Left ventricle myocardium superior (tissue), 1 donor: ENCODE data around the gene GTF3C6. TPM values are rescaled to one million over a fixed set of nuclear protein-coding genes. Genes with fewer than 3 reads are reported as not detected.
"Not testable (repeated sequence)": the region's sequence is repeated elsewhere in the genome, so short reads cannot be mapped to it uniquely, and the experiment has no call there.

Source experiments
- ATAC-seq: fragments of 200-7000 bp; cut with Tn5 transposase; one replicate; pipeline ENCODE4 v1.9.1; 2020; ENCODE audit warnings: mild to moderate bottlenecking, moderate library complexity
- DNase-seq: peaks from one replicate; pipeline ENCODE4 v3.0.0-alpha.2; 2020
- intact Hi-C: fragments of 100-400 bp; cut with micrococcal nuclease; formaldehyde crosslinking; loops from one replicate; pipeline ENCODE4 v1.11.0; 2022
- total RNA-seq: library from RNA; stranded (reverse); fragmentation: NEBNext Ultra II Directional; extraction: Animal tissue kit (Norgen Biotek cat#: 25700); gene quantifications from one replicate; pipeline ENCODE4 v1.2.1, GENCODE V29; 2021
- donor health status: DM: no; HTN: yes; CAD: no; lungs with severe emphysema.

The GTF3C6 gene
- total RNA-seq, 1 donor from 2014 or later: 116 TPM

DNA sequence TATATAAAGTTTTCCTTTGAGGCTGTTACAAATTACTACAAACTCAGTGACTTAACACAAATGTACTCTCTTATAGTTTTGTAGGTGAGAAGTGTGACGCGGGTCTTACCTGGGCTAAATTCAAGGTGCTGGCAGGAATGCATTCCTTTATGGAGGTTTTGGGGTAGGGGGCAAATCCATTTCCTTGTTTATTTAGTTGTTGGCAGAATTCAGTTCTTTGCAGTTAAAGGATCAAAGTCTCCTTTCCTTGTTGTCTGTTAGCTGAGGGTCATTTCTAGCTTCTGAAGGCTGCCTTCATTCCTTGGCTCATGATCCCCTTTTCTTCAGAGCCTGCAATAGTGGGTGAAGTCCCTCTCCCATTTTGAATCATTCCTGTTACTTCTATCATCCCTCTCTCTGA lies 10.2 kb downstream of the GTF3C6 start:
- intact Hi-C loops, DNase-seq, ATAC-seq: not testable (repeated sequence)

DNA sequence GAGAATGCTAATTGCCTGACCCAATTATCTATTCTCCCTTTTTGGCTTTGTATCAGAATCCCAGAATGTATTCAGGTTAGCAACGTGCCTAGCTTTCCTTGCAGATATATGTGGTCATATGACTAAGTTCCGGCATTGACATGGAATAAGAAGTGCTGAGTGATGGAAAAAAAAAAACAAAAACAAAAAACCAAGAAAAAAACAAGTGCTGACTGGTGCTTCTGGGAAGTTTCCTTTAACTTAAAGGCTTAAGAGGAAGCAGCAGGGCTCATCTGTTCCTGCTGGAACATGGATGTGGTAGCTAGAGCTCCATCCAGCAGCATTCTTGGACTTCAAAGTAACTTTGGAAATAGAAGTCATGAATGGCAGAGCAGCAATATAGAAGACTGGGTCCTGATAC lies 13.0 kb downstream of the GTF3C6 start:
- ATAC-seq (peak; percentile 33), DNase-seq (no peak)
- intact Hi-C loops: no loop called here

DNA sequence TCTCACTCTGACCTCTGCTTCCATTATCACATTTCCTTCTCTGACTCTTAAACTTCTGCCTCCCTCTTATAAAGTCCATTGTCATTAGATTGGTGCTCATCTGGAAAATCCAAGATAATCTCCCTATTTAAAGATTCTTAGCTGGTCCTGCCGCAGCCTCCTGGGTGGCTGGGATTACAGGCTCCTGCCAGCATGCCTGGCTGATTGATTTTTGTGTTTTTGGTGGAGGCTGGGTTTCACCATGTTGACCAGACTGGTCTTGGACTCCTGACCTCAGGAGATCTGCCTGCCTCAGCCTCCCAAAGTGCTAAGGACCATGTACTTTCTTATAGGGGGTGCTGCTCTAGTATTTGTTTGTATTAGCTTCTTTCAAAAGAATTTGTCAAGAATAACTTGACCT lies 18.1 kb downstream of the GTF3C6 start:
- DNase-seq (no peak), ATAC-seq (no peak)
- intact Hi-C loops: no loop called here

DNA sequence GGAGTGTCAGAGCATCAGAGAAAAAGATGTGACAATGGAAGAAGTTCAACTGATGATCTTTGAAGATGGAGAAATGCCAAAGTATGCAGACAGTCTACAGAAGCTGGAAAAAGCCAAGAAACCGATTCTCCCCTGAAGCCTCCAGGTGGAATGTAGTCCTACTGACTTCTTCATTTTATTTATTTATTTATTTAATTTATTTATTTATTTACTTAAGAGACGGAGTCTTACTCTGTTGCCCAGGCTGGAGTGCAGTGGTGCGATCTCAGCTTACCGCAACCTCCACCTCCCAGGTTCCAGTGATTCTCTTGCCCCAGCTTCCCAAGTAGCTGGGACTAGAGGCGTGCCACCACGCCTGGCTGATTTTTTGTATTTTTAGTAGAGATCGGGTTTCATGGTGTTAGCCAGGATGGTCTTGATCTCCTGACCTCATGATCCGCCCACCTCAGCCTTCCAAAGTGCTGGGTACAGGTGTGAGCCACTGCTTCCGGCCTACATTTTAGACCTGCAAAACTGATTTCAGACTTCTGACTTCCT lies 21.1 kb downstream of the GTF3C6 start:
- intact Hi-C loops: no loop called here
- no peak for DNase-seq
- no peak for ATAC-seq

DNA sequence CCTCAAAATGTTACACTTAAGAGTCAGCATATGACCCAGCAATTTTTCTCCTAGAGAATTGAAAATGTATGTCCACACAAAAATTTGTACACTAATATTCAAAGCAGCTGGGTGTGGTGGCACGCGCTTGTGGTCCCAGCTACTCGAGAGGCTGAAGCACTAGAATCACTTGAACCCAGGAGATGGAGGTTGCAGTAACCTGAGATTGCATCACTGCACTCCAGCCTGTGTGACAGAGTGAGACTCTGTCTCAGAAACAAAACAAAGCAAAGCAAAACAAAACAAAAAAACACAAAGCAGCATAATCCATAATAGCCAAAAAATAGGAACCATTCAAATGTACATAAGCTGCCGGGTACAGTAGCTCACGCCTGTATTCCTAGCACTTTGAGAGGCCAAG lies 21.7 kb downstream of the GTF3C6 start:
- DNase-seq (no peak), ATAC-seq (no peak)
- intact Hi-C loops: no loop called here

DNA sequence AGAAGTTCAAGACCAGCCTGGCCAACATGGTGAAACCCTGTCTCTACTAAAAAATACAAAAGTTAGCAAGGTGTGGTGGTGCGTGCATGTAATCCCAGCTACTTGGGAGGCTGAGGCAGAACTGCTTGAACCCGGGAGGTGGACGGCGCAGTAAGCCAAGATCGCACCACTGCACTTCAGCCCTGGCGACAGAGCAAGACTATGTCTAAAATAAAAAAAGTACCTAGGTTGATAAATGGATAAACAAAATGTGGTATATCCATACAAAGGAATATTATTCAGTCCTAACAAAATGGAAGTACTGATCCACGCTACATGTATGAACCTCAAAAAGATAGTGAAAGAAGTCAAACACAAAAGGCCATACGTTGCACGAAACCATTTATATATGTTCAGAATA lies 22.1 kb downstream of the GTF3C6 start:
- DNase-seq (no peak), ATAC-seq (no peak)
- intact Hi-C loops: no loop called here

DNA sequence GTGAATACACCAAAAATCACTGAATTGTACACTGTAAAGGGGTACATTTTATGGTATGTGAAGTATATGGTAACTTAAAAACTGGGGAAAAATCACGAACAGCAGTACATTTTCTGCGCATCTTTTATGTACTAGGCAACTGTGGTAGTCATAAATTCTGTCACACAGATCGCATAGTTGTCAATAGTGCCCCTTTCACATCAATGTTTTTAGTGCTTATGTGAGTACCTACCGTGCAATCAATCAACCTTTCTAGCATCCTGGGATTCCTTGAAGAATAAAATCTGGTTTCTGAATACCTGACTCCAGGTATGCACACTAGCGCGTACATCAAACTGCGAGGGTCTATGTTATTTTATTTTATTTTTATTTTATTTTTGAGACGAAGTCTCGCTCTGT lies 22.7 kb downstream of the GTF3C6 start:
- ATAC-seq (peak; percentile 7), DNase-seq (no peak)
- intact Hi-C loops: no loop called here

DNA sequence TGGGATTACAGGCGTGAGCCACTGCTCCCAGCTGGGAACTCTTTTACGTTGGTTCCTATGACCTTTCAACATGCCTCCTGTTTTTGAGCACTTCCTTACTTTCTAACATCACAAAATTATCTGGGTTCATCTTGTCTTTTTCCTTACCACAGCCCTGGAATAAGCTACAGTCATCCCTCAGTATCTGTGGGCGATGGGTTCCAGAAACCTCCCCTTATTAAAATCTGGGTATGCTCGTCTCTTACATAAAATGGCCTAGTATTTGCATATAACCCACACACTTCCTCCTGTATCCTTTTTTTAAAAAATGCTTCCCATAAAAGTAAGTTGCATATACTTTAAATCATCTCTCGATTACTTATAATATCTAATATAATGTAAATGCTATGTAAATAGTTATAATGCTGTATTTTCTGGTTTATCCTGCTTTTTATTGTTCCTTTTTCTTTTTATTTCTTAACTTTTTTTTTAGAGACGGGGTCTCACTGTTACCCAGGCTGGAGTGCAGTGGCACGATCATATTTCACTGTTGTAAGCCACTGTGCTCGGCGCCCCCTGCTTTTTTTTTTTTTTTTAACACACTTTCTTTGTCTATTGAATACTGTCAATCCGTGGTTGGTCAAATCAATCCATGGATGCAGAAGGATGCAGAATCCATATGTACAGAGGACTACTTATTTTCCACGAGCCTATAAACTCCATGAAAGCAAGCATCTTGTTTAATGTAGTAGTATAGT lies 32.5 kb downstream of the GTF3C6 start:
- no peak for ATAC-seq
- no peak for DNase-seq
- intact Hi-C loops: no loop called here

DNA sequence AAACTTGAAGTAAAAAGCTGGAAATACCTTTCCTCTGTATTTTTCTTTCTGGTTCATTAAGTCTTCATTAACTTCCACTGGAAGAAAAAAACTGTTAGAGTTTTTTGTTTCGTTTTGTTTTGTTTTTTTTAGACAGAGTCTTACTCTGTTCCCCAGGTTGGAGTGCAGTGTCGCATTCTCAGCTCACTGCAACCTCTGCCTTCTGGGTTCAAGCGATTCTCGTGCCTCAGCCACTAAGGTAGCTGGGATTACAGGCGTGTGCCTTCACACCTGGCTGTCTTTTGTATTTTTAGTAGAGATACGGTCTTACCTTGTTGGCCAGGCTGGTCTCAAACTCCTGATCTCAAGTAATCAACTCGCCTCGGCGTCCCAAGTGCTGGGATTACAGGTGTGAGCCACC lies 38.2 kb downstream of the GTF3C6 start:
- intact Hi-C loops: no loop called here
- DNase-seq (no peak), ATAC-seq (no peak)

DNA sequence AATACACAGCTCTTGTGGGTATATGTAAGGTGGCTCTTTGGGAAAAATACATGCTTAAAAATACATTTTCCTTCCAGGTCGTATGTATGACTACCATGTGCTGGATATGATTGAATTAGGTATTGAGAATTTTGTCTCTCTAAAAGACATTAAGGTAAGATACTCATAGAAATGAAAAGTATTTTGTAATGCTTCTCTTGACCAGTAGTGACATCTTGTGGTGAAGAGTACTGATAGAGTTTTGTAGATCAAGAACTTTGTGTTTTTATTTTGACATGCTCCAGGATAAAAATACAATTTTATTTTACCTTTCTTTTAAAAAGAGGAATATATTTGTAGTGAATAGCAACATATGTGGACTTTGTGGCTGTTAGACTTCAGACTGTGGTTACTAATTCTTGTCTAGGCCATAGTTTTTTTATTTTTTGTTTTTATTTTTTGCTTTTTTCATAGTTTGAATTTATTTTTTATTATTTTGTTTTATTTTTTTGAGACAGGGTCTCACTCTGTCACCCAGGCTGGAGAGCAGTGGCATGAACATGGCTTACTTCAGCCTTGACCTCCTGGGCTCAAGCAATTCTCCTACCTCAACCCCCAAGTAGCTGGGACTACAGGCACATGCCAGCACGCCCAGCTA lies 41.2 kb downstream of the GTF3C6 start:
- ATAC-seq: no peak
- no peak for DNase-seq
- intact Hi-C loops: no loop called here

DNA sequence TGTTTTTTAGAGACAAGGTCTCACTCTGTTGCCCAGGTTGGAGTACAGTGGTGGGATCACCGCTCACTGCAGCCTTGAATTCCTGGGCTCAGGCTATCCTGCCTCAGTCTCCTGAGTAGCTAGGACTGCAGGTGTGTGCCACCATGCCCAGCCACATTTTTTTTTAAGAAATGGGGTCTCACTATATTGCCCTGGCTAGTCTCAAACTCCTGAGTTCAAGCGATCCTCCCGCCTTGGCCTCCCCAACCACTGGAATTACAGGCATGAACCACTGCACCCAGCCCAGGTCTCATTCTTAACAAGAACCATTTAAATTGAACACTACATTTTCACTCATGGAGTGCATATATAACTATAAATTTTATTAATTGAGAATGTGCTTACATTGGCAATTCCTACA lies 43.8 kb downstream of the GTF3C6 start:
- intact Hi-C loops: no loop called here
- no peak for ATAC-seq
- DNase-seq: no peak

DNA sequence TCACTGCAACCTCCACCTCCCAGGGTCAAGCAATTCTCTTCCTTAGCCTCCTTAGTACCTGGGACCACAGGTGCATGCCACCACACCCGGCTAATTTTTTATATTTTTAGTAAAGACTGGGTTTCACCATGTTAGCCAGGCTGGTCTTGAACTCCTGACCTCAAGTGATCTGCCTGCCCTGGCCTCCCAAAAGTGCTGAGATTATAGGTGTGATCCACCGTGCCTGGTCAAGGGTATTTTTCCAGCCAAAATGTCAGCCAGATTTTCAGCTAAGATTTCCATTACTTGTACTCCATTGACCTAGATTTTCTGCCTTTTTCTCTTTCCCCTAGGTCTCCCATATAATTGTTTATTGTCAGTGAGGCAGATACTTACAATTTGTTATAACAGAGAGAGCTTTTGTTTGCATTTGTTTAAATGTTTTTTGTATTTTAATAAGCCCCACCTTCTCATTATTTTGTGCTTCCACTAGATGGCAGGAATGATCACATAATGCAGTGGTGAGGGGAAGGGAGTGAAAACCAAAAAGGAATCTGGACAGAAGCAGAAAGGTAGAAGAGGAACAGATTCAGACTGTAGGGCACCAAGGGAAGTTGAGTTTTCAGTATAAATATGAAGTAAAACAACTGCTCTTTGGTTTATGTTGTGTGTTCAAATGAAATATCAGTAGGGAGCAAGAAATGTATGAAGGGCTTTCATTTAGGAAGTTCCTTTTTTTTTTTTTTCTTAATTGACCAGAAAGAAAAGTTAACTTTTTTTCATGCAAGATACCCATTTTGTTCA lies 53.0 kb downstream of the GTF3C6 start:
- ATAC-seq (peak; percentile 73), DNase-seq (no peak)
- intact Hi-C loops: loop anchor here (2.0 kb wide), 1 partner anchor 199 kb away; no protein-coding TSS in a partner anchor

DNA sequence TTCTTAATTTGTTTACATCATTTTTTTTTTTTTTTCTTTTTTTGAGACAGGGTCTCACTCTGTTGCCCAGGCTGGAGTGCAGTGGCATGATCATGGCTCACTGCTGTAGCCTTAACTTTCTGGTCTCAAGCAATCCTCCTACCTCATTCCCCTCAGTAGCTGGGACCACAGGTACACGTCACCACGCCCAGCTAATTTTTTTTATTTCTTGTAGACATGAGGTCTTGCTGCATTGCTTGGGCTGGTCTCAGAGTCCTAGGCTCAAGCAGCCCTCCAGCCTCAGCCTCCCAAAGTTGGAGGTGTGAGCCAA lies 53.6 kb downstream of the GTF3C6 start:
- DNase-seq: no peak
- no peak for ATAC-seq
- intact Hi-C loops: no loop called here

DNA sequence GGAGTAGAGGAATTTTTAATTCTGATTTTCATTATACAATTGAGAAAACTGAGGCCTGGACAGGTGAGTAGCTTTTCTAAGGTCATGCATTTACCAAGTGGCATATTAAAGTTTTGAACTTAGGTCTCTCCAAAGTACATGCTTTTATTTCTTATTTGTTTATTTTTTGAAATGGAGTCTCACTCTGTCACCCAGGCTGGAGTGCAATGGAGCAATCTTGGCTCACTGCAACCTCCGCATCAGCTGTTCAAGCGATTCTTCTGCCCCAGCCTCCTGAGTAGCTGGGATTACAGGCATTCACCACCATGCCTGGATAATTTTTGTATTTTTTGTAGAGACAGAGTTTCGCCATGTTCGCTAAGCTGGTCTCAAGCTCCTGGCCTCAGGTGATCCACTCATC lies 54.0 kb downstream of the GTF3C6 start:
- intact Hi-C loops, ATAC-seq, DNase-seq: not testable (repeated sequence)

DNA sequence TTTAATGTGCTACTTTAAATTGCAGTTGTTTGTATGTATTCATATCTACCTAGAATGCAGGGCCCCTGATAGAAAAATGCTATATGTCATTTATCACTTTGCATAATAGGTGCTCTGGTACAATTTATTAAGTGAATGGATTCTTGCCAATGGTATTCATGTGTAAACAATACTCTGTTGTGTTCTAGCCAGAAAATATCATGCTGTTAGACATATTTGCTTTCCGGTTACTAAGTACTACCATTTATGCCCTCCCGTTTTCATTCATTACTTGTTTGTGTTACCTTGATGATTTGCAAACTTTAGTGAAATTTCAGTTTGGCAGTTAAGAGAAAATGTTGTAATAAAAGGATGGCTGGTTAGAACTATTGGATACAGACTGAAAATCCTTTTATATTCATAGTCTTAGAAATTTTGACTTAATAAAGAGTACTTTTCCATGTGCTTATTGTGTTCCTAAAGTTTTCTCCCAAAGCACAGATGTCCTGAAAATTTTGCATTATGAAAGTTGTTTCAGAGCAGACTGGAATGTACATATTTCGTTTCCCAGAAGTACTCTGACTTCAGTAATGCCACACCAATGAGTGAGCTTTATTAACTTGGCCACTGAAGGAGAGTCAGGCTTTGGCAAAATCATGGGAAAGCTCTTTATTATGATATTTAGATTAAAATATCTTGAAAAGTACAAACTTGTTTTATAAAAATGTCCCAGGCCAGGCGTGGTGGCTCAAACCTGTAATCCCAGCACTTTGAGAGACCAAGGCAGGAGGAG lies 54.8 kb downstream of the GTF3C6 start:
- DNase-seq: no peak
- intact Hi-C loops: no loop called here
- no peak for ATAC-seq

DNA sequence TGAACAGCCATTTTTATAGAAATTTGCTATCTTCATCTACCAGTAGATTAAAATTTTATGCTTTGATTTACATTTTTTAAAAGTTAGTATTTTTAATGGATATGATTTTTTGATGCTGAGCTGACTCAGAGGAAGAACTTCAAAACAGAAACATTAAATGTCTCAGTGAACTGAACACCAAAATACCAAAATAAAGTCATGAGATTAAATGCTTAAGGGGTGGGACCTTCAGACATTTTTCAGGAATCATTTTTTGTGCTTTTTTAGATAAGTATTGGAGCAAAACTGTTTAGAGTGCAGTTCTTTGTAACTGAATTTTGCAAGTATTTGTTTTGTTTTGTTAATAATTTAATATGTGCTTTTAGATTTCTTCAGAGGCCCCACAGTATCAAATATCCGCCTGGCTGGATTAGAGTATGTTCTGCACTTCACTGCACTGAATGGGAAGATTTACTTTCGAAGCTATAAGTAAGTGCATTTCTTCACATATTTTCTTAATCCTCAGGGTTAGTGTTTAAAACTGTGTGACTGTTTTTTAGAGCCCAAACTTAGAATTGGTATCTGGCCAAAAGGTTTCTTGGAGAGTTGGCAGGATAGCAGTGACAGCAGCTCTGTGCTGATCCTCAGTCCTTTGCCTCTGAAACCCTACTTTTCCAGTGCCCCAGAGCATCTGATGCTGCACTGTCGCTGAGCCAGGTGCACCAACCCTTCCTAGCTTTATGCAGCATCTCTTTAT lies 57.1 kb downstream of the GTF3C6 start:
- intact Hi-C loops: no loop called here
- no peak for DNase-seq

DNA sequence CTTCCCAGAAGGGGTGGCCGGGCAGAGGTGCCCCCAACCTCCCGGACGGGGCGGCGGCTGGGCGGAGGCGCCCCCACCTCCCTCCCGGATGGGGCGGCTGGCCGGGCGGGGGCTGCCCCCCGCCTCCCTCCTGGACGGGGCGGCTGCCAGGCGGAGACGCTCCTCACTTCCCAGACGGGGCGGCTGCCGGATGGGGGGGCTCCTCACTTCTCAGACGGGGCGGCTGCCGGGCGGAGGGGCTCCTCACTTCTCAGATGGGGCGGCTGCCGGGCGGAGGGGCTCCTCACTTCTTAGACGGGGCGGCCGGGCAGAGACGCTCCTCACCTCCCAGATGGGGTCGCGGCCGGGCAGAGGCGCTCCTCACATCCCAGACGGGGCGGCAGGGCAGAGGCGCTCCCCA lies 58.7 kb downstream of the GTF3C6 start:
- intact Hi-C loops, DNase-seq, ATAC-seq: not testable (repeated sequence)

More for the DNA sequence above, 57.1 kb downstream of the GTF3C6 start:
- peak; percentile 58 for ATAC-seq
